GM12864 (cell line): ENCODE results near the gene CPE.
A peak's percentile ranks its signal among the peaks of the same experiment; 100 is the strongest.

ENCODE experiments used
- DNase-seq: peaks from one replicate; pipeline ENCODE4 v3.0.0-alpha.2; 2011; ENCODE audit warnings: low read depth
- H3K4me3 ChIP-seq: 2 replicates; pipeline ENCODE4 v1.5.1; 2011; ENCODE audit warnings: mild to moderate bottlenecking, low read depth, low read length, control low read depth
- TF ChIP-seq, protein P1 (sequence below): IDR thresholded peaks from 2 replicates; pipeline ENCODE4 v1.5.1; 2011; ENCODE audit warnings: low read depth, mild to moderate bottlenecking, moderate library complexity, low read length, control low read depth, inconsistent platforms; ENCODE audit errors: missing control alignments

The CPE gene

GRCh38 chr4:165532976-165533375 lies 154.2 kb downstream of the CPE start:
- no peak overlapping the region for H3K4me3 ChIP-seq
- TF ChIP-seq, protein P1, sequence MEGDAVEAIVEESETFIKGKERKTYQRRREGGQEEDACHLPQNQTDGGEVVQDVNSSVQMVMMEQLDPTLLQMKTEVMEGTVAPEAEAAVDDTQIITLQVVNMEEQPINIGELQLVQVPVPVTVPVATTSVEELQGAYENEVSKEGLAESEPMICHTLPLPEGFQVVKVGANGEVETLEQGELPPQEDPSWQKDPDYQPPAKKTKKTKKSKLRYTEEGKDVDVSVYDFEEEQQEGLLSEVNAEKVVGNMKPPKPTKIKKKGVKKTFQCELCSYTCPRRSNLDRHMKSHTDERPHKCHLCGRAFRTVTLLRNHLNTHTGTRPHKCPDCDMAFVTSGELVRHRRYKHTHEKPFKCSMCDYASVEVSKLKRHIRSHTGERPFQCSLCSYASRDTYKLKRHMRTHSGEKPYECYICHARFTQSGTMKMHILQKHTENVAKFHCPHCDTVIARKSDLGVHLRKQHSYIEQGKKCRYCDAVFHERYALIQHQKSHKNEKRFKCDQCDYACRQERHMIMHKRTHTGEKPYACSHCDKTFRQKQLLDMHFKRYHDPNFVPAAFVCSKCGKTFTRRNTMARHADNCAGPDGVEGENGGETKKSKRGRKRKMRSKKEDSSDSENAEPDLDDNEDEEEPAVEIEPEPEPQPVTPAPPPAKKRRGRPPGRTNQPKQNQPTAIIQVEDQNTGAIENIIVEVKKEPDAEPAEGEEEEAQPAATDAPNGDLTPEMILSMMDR = no peak
- no peak for DNase-seq

GRCh38 chr4:165537028-165537648 lies 158.3 kb downstream of the CPE start:
- TF ChIP-seq, protein P1 = peak; percentile 51
- no peak overlapping the region for H3K4me3 ChIP-seq
- no peak for DNase-seq

- H3K4me3 ChIP-seq = no peak overlapping the region
- TF ChIP-seq, protein P1 = no peak
- DNase-seq = no peak
These were observed 161.0 kb downstream of the CPE start for GRCh38 chr4:165539801-165540200.

- no peak for DNase-seq
- no peak overlapping the region for H3K4me3 ChIP-seq
- TF ChIP-seq, protein P1 = no peak
These were observed 161.5 kb downstream of the CPE start for GRCh38 chr4:165540206-165540830.

- DNase-seq = no peak
- TF ChIP-seq, protein P1 = no peak
- no peak overlapping the region for H3K4me3 ChIP-seq
These were observed 163.1 kb downstream of the CPE start for GRCh38 chr4:165541851-165542459.

GRCh38 chr4:165542476-165542875 lies 163.7 kb downstream of the CPE start:
- TF ChIP-seq, protein P1 = no peak
- H3K4me3 ChIP-seq = no peak overlapping the region
- DNase-seq = no peak
